SU-DHL-6 (cell line): ENCODE data around the gene MME.
A peak's percentile ranks its signal among the peaks of the same experiment; 100 is the strongest.

Source experiments
- H2AFZ ChIP-seq: fragments of 200-600 bp; sonication (generic); 2 replicates; pipeline ENCODE4 v1.6.1; 2014; ENCODE audit warnings: low read depth, mild to moderate bottlenecking, moderate library complexity, mixed read lengths, antibody characterized with exemption, low read length; ENCODE audit not compliant: severe bottlenecking
- H3F3A ChIP-seq: fragments of 200-600 bp; shearing (Covaris generic); 2 replicates; pipeline ENCODE4 v1.6.0; 2016; ENCODE audit warnings: antibody characterized with exemption, mild to moderate bottlenecking; ENCODE audit not compliant: insufficient read depth
- H3K27ac ChIP-seq: fragments of 200-600 bp; sonication (generic); 2 replicates; pipeline ENCODE4 v1.5.1; 2016; ENCODE audit warnings: low read depth, mild to moderate bottlenecking, low read length, moderate library complexity, mixed read lengths
- H3K27me3 ChIP-seq: fragments of 200-600 bp; sonication (generic), shearing (Covaris generic); 2 replicates; pipeline ENCODE4 v1.6.0; 2014; ENCODE audit warnings: mild to moderate bottlenecking, low read length
- H3K36me3 ChIP-seq: fragments of 200-600 bp; sonication (generic); 2 replicates; pipeline ENCODE4 v1.6.1; 2014; ENCODE audit warnings: mild to moderate bottlenecking, low read length, mixed read lengths
- H3K4me2 ChIP-seq: fragments of 300-600, 200-600 bp; shearing (Covaris generic), sonication (generic); 2 replicates; pipeline ENCODE4 v1.6.0; 2014; ENCODE audit warnings: low read length, low read depth, mild to moderate bottlenecking; ENCODE audit not compliant: poor library complexity, severe bottlenecking
- H3K4me3 ChIP-seq: fragments of 200-600 bp; sonication (generic); 2 replicates; pipeline ENCODE4 v1.5.1; 2014; ENCODE audit warnings: antibody characterized with exemption, low read length, mild to moderate bottlenecking, mixed read lengths; ENCODE audit not compliant: insufficient read depth, poor library complexity, severe bottlenecking
- H3K79me2 ChIP-seq: fragments of 200-600 bp; sonication (generic); 2 replicates; pipeline ENCODE4 v1.6.1; 2014; ENCODE audit warnings: mild to moderate bottlenecking, low read length, moderate library complexity; ENCODE audit not compliant: insufficient read depth
- H3K9ac ChIP-seq: fragments of 200-600 bp; sonication (generic); 2 replicates; pipeline ENCODE4 v1.7.0; 2014; ENCODE audit warnings: mild to moderate bottlenecking, low read length
- H3K9me2 ChIP-seq: fragments of 200-600 bp; sonication (generic); replicated peaks from 2 replicates; pipeline ENCODE4 v1.6.1; 2014; ENCODE audit warnings: low read length; ENCODE audit not compliant: insufficient read depth
- H3K9me3 ChIP-seq: fragments of 200-600 bp; sonication (generic); 2 replicates; pipeline ENCODE4 v1.6.1; 2014; ENCODE audit warnings: low read length, mixed read lengths; ENCODE audit not compliant: insufficient read depth
- H4K20me1 ChIP-seq: fragments of 200-600 bp; sonication (generic); 2 replicates; pipeline ENCODE4 v1.6.1; 2014; ENCODE audit warnings: low read depth, mild to moderate bottlenecking, antibody characterized with exemption, low read length, moderate library complexity, mixed read lengths
- EZH2phosphoT487 ChIP-seq: fragments of 200-600 bp; sonication (generic), shearing (Covaris generic); conservative IDR thresholded peaks from 2 replicates; pipeline ENCODE4 v1.6.1; 2018; ENCODE audit warnings: mild to moderate bottlenecking, antibody characterized with exemption, low read length, moderate library complexity, mixed read lengths
- TF ChIP-seq, protein P1 (sequence below): fragments of 200-600 bp; sonication (generic); IDR thresholded peaks from one replicate; pipeline ENCODE4 v1.5.1; 2017; ENCODE audit warnings: antibody characterized with exemption, mild to moderate bottlenecking, low read length, moderate library complexity; ENCODE audit not compliant: insufficient read depth, poor library complexity, severe bottlenecking

Gene MME

DNA sequence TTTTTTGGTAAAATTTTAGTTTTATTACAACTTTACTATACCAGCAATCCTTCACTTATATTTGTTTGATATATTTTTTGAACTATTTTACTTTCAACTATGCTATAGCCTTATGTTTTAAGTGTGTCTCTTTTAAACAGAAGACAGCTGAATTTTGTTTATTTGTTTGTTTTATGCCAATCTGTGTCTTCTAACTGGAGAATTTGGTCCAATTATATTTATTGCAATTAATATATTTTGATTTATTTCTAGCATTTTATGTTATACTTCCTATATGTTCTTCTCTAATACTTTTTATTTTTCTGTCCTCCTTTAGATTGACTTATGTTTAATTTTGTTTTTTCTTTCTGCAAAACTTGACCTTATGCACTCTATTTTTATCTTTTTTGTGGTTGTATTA lies 4.9 kb upstream of the MME start:
- Histone ChIP-seq H4K20me1 (no peaks in the 10 kb centered on the region), H3K4me2 (no peak overlapping the region), H3K27me3 (no peaks in the 10 kb centered on the region), H3K9me3 (peaks cover 6% of the 10 kb centered on the region; the same call in 1 of the 2 replicates), H3K79me2 (peaks cover 6% of the 10 kb centered on the region), H3K4me3 (no peak overlapping the region), H3K27ac (no peak overlapping the region), H3F3A (no peaks in the 10 kb centered on the region), H3K9ac (no peak overlapping the region), H3K9me2 (no peaks in the 10 kb centered on the region), H3K36me3 (0 out of 2 replicates have a peak, but pooled peaks cover 4% of the 10 kb centered on the region), H2AFZ (no peak overlapping the region)
- no peak for TF ChIP-seq EZH2phosphoT487
- TF ChIP-seq, protein P1, sequence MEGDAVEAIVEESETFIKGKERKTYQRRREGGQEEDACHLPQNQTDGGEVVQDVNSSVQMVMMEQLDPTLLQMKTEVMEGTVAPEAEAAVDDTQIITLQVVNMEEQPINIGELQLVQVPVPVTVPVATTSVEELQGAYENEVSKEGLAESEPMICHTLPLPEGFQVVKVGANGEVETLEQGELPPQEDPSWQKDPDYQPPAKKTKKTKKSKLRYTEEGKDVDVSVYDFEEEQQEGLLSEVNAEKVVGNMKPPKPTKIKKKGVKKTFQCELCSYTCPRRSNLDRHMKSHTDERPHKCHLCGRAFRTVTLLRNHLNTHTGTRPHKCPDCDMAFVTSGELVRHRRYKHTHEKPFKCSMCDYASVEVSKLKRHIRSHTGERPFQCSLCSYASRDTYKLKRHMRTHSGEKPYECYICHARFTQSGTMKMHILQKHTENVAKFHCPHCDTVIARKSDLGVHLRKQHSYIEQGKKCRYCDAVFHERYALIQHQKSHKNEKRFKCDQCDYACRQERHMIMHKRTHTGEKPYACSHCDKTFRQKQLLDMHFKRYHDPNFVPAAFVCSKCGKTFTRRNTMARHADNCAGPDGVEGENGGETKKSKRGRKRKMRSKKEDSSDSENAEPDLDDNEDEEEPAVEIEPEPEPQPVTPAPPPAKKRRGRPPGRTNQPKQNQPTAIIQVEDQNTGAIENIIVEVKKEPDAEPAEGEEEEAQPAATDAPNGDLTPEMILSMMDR: no peak

DNA sequence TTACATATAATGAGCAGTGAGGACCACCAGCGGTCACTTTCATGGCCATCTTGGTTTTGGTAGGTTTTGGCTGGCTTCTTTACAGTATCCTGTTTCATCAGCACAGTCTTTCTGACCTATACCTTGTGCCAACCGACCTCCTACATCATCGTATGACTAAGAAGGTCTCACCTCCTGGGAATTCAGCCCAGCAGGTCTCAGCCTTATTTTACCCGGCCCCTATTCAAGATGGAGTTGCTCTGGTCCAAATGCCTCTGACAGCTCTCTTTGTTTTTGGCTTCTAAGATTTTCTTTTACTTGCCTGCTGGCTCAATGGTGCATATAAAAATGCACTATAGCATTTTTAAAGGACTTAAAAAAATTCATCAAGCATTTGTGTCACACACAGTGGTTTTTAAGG lies 3.2 kb upstream of the MME start:
- TF ChIP-seq EZH2phosphoT487: no peak
- TF ChIP-seq, protein P1: no peak
- Histone ChIP-seq H3K9ac (no peak overlapping the region), H3F3A (no peaks in the 10 kb centered on the region), H2AFZ (no peak overlapping the region), H3K36me3 (0 out of 2 replicates have a peak, but pooled peaks cover 4% of the 10 kb centered on the region), H3K27ac (no peak overlapping the region), H4K20me1 (no peaks in the 10 kb centered on the region), H3K79me2 (peaks cover 22% of the 10 kb centered on the region), H3K4me2 (no peak overlapping the region), H3K9me2 (no peaks in the 10 kb centered on the region), H3K4me3 (no peak overlapping the region), H3K27me3 (no peaks in the 10 kb centered on the region), H3K9me3 (peaks cover 6% of the 10 kb centered on the region; the same call in 1 of the 2 replicates)

DNA sequence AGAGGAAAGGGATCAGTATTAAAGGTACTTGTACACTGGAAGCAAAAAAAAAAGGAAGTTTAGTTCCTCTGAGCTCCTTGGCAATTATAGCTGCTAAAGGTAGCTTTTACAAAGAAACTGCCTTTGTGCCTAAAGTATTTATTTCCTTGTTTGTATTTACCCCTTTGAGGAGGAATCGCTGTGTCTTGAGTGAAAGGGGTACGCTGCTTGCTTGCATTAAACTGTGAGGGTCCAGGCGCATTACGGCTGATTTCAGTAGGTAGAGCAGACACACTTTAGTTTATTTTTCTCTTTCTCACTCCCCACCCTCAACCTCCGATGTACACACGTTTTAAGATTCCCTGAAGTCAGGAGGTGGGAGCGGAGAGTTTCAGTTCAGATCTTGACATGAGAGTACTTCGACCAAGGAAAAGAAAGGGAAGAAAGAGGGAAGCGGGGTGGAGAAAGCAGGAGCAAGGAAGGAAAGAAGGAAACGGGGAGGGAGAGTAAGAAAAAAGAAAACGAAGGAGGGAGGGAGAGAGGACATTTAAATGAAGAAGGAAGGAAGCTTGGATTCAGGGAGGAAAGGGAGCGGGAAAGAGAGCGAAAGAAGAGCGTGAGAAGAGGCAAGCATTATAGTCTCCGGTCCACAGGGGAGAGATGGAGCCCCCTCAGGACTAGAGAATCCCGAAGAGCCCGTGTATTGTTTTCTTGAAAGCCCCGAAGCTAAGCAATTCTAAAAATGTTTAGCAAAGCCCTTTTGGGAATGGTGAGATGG lies 1.2 kb upstream of the MME start:
- peak overlapping the region; percentile 8; the same call in 1 of the 2 replicates for H3K27ac ChIP-seq
- H2AFZ ChIP-seq: peak overlapping the region; percentile 98
- H3K9me2 ChIP-seq: no peaks in the 10 kb centered on the region
- H3K9ac ChIP-seq: peak overlapping the region; percentile 97
- no peaks in the 10 kb centered on the region for H3F3A ChIP-seq
- H4K20me1 ChIP-seq: peaks cover 4% of the 10 kb centered on the region; the same call in 1 of the 2 replicates
- peaks cover 7% of the 10 kb centered on the region; the same call in 1 of the 2 replicates for H3K36me3 ChIP-seq
- H3K27me3 ChIP-seq: no peaks in the 10 kb centered on the region
- peak overlapping the region; percentile 99 for H3K4me2 ChIP-seq
- H3K9me3 ChIP-seq: peaks cover 6% of the 10 kb centered on the region; the same call in 1 of the 2 replicates
- peak overlapping the region; percentile 91 for H3K4me3 ChIP-seq
- peaks cover 42% of the 10 kb centered on the region for H3K79me2 ChIP-seq
- no peak for TF ChIP-seq EZH2phosphoT487
- TF ChIP-seq, protein P1: no peak
